Gastrocnemius medialis (tissue), 4 donors: ENCODE results near the gene KMT5B. TPM values are rescaled to one million over a fixed set of nuclear protein-coding genes. Genes with fewer than 3 reads are reported as not detected.
"Not testable (repeated sequence)": the region's sequence is repeated elsewhere in the genome, so short reads cannot be mapped to it uniquely, and the experiment has no call there.

Source experiments
- ATAC-seq, 2 donors: fragments of 150-250 bp; one replicate each; pipeline ENCODE4 v1.9.1; 2016
- DNase-seq, 2 donors: peaks; one replicate each; pipeline ENCODE4 v3.0.0-alpha.2; 2019
- H3K27ac ChIP-seq, 4 donors: fragments of 200-600 bp; sonication (generic); 1 replicate in 1 of 4; 2 replicates in 3 of 4; pipeline ENCODE4 v1.5.1; 2016 to 2018; ENCODE audit warnings: mild to moderate bottlenecking in 2 of 4, moderate library complexity in 1 of 4
- H3K27me3 ChIP-seq, 3 donors: fragments of 200-600 bp; sonication (generic) in 2 of 3; 1 replicate in 1 of 3; 2 replicates in 2 of 3; pipeline versions ENCODE4 v1.5.1 to v1.6.0; 2016 to 2019; ENCODE audit warnings: mild to moderate bottlenecking in 1 of 3, moderate library complexity in 1 of 3
- H3K36me3 ChIP-seq, 2 donors: fragments of 200-600 bp; sonication (generic) in 1 of 2; one replicate each; pipeline ENCODE4 v1.5.1; 2017 to 2018
- H3K4me1 ChIP-seq, 2 donors: fragments of 200-600 bp; sonication (generic) in 1 of 2; one replicate each; pipeline ENCODE4 v1.5.1; 2016 to 2017; ENCODE audit warnings: mild to moderate bottlenecking in 2 of 2
- H3K4me3 ChIP-seq, 4 donors: fragments of 200-600 bp; sonication (generic) in 3 of 4; 1 replicate in 1 of 4; 2 replicates in 3 of 4; pipeline ENCODE4 v1.5.1; 2016 to 2019; ENCODE audit warnings: mild to moderate bottlenecking in 2 of 4
- H3K9me3 ChIP-seq, 3 donors: fragments of 200-600 bp; sonication (generic) in 2 of 3; 1 replicate in 1 of 3; 2 replicates in 2 of 3; pipeline ENCODE4 v1.5.1; 2016 to 2019
- CTCF ChIP-seq, 5 experiments: fragments of 450-650 bp in 3 of 5; fragments of 200-600 bp in 2 of 5; sonication (generic) in 2 of 5; IDR thresholded peaks in 4 of 5; conservative IDR thresholded peaks in 1 of 5; 1 replicate in 4 of 5; 2 replicates in 1 of 5; pipeline ENCODE4 v1.5.1; 2016 to 2019; ENCODE audit warnings: antibody characterized with exemption in 5 of 5, mild to moderate bottlenecking in 3 of 5, moderate library complexity in 3 of 5
- POLR2A ChIP-seq, 2 donors: fragments of 450-650 bp; IDR thresholded peaks; one replicate each; pipeline ENCODE4 v1.6.1; 2017; ENCODE audit warnings: antibody characterized with exemption in 2 of 2, mild to moderate bottlenecking in 2 of 2, moderate library complexity in 2 of 2
- in situ Hi-C, 4 donors: fragments of 200-750 bp; cut with MboI; loops; one replicate each; pipeline versions ENCODE4 v1.15.0 to v1.8.0; 2017; ENCODE audit warnings: low sequenced_read_pairs in 4 of 4
- intact Hi-C: fragments of 100-400 bp; cut with DNase I; formaldehyde crosslinking; loops from one replicate; pipeline ENCODE4 v1.15.1; 2023; ENCODE audit warnings: low total_unique reads
- total RNA-seq, 4 donors: library from RNA; depleted of rRNA; stranded (reverse); fragments of >200 nt; gene quantifications; one replicate each; pipeline versions ENCODE4 v1.1.0 to v1.2.3, GENCODE V29; 2016

The KMT5B gene
- total RNA-seq, 4 donors from 2014 or later: 17.3 to 21.0 (median 19.2) TPM

DNA sequence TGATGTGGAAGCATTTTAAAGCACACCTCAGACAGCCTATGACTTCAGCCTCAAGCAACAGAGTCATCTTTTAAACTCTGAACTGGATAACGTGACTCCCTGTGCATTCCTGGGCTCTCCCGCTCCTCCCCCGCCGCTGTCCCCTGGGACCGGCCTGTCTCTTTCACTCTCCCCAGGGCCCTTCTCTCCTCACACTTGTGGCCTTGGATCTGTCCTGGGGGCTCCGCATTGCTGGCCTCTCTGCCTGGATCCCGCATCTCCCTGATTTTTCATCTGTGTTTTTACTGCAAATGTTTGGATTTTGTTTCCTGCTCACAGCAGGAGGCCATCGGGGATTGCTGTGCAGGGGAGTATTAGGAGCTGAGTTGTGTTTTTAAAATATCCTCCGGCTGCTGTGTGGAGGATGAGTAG, 43.2 kb upstream of the KMT5B start:
- intact Hi-C loops: loop anchor here (5.0 kb wide), 1 partner anchor 126 kb away; no protein-coding TSS in a partner anchor
- no peak for ATAC-seq

DNA sequence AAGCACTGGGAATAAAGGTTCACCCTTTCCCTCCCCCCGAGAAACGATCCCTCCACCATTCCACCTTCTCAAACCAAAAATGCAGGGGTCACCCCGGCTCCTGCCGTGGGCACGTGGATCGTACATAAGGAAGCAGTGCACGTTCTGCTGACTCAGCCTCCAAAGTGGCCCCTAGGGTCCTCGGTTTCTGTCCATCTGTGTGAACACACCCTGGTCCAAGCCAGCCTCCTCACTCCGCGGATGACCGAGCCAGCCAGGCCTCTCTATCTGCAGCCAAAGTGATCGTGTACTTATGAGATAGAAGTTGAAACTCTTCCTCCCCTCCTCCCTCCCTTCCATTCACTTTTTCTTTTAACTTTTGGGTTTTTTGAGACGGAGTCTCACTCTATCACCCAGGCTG, 42.4 kb upstream of the KMT5B start:
- intact Hi-C loops: loop anchor here (5.0 kb wide), 1 partner anchor 127 kb away; no protein-coding TSS in a partner anchor
- in situ Hi-C loops: loop anchor here (5.0 kb wide), 4 partner anchors 42 to 197 kb away; no protein-coding TSS in a partner anchor
- peak in 1 of 2 donors; percentile 19 for DNase-seq
- no peak for ATAC-seq
- Histone ChIP-seq H3K9me3 (no peaks in the 10 kb centered on the region), H3K27ac (no peak overlapping the region), H3K27me3 (no peaks in the 10 kb centered on the region), H3K36me3 (peaks cover 0 to 4% of the 10 kb centered on the region in 2 donors), H3K4me1 (peaks cover 4 to 9% of the 10 kb centered on the region in 2 donors), H3K4me3 (no peak overlapping the region)
- TF ChIP-seq CTCF (IDR thresholded peaks at IDR 0.05 in 4 of 5, conservative IDR thresholded peaks at IDR 0.05 in 1 of 5): no peak

More for the DNA sequence above, 43.2 kb upstream of the KMT5B start:
- DNase-seq: no peak
- Histone ChIP-seq H3K4me3 (no peak overlapping the region), H3K27ac (peak overlapping the region in 1 of 4 donors; percentile 21), H3K4me1 (peaks cover 4 to 9% of the 10 kb centered on the region in 2 donors), H3K9me3 (no peaks in the 10 kb centered on the region), H3K36me3 (peaks cover 0 to 12% of the 10 kb centered on the region in 2 donors), H3K27me3 (no peaks in the 10 kb centered on the region)
- TF ChIP-seq CTCF (IDR thresholded peaks at IDR 0.05 in 4 of 5, conservative IDR thresholded peaks at IDR 0.05 in 1 of 5): no peak
- in situ Hi-C loops: loop anchor here (5.0 kb wide), 4 partner anchors 41 to 196 kb away; no protein-coding TSS in a partner anchor

DNA sequence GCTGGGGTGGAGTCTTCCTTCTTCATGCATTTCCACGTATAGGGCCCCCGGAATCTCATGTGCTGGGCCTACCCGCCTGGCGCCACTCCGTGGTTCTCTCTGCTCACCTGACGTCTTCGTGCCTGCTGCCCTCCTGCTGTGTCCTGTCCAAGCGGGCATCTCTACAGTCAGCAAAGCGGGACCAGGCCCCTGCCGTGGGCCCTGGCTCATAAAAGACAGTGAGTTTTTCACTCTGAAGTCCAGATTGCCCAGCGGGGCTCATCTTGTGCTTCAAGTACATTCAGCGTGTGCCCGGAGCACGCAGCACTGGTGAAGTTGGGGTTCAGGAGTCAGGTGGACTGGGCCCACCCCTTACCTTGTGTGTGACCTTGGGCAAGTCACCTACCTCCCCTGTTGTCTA, 41.3 kb upstream of the KMT5B start:
- intact Hi-C loops (no loop called here), in situ Hi-C loops (no loop called here)
- no peaks in the 10 kb centered on the region for H3K36me3 ChIP-seq
- peaks cover 4 to 9% of the 10 kb centered on the region in 2 donors for H3K4me1 ChIP-seq
- no peaks in the 10 kb centered on the region for H3K27me3 ChIP-seq
- H3K27ac ChIP-seq: no peak overlapping the region
- H3K9me3 ChIP-seq: no peaks in the 10 kb centered on the region
- TF ChIP-seq POLR2A (IDR thresholded peaks at IDR 0.05) (no peak), CTCF (IDR thresholded peaks at IDR 0.05 in 4 of 5, conservative IDR thresholded peaks at IDR 0.05 in 1 of 5) (no peak)
- no peak for DNase-seq
- H3K4me3 ChIP-seq: no peak overlapping the region
- ATAC-seq: no peak

GRCh38 chr11:68251765-68252164, 38.7 kb upstream of the KMT5B start:
- H3K4me3 ChIP-seq: no peak overlapping the region
- H3K36me3 ChIP-seq: no peaks in the 10 kb centered on the region
- ATAC-seq (no peak), DNase-seq (no peak)
- in situ Hi-C loops (no loop called here), intact Hi-C loops (no loop called here)
- TF ChIP-seq POLR2A (IDR thresholded peaks at IDR 0.05) (no peak), CTCF (IDR thresholded peaks at IDR 0.05 in 4 of 5, conservative IDR thresholded peaks at IDR 0.05 in 1 of 5) (no peak)
- no peaks in the 10 kb centered on the region for H3K9me3 ChIP-seq
- H3K4me1 ChIP-seq: no peaks in the 10 kb centered on the region
- H3K27me3 ChIP-seq: no peaks in the 10 kb centered on the region
- no peak overlapping the region for H3K27ac ChIP-seq

DNA sequence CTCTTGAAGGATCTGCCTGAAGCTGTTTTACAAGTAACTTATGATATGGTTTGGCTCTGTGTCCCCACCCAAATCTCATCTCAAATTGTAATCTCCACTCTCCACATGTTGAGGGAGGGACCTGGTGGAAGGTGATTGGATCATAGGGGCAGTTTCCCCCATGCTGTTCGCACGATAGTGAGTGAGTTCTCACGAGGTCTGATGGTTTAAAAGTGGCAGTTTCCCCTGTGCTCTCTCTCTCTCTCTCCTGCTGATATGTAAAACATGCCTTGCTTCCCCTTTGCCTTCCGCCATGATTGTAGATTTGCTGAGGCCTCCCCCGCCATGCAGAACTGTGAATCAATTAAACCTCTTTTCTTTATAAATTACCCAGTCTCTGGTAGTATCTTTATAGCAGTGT, 31.8 kb upstream of the KMT5B start:
- H3K36me3 ChIP-seq, in situ Hi-C loops, ATAC-seq, DNase-seq, H3K4me1 ChIP-seq, H3K4me3 ChIP-seq, intact Hi-C loops, H3K27ac ChIP-seq, H3K27me3 ChIP-seq, H3K9me3 ChIP-seq: not testable (repeated sequence)

GRCh38 chr11:68243847-68244246, 30.8 kb upstream of the KMT5B start:
- H3K36me3 ChIP-seq, H3K4me3 ChIP-seq, DNase-seq, ATAC-seq, H3K9me3 ChIP-seq, intact Hi-C loops, in situ Hi-C loops, H3K4me1 ChIP-seq, H3K27me3 ChIP-seq, H3K27ac ChIP-seq: not testable (repeated sequence)
